Endothelial cell of umbilical vein (primary cell): ENCODE results near the gene ATAD2B. TPM values are rescaled to one million over a fixed set of nuclear protein-coding genes. Genes with fewer than 3 reads are reported as not detected.
A peak's percentile ranks its signal among the peaks of the same experiment; 100 is the strongest.

ENCODE experiments used
- BruUV-seq: library from RNA; stranded (reverse); fragments of 400-500 nt; replicated peaks from 2 replicates; lab custom pipeline; 2021; lab: Mats Ljungman, UMichigan
- CTCF ChIA-PET: fragments of 300-600, 350-600 bp; sonication (Branson Sonifier 250); formaldehyde crosslinking; loops from one replicate; lab custom pipeline; 2021; ENCODE audit warnings: antibody characterized with exemption, inconsistent platforms; lab: Charles Lee
- POLR2A ChIA-PET: fragments of 300-600, 350-600 bp; sonication (Branson Sonifier 250); formaldehyde crosslinking; loops from one replicate; lab custom pipeline; 2021; ENCODE audit warnings: antibody characterized with exemption, inconsistent platforms; lab: Charles Lee
- DNase-seq: peaks from one replicate; pipeline ENCODE4 v3.0.0-alpha.2; 2011; ENCODE audit warnings: low read depth, low spot score
- FAIRE-seq: peaks from 2 replicates; lab custom pipeline; 2011; peaks lifted over from hg19 to GRCh38; lab: Jason Lieb, UNC
- H2AFZ ChIP-seq: 2 replicates; pipeline ENCODE4 v1.6.0; 2012; ENCODE audit warnings: low read depth, low read length, control low read depth, inconsistent platforms
- H3K27ac ChIP-seq: 2 replicates; pipeline ENCODE4 v1.5.1; 2011; ENCODE audit warnings: low read depth, mild to moderate bottlenecking, control low read depth, low read length, moderate library complexity; ENCODE audit not compliant: insufficient read depth
- H3K27me3 ChIP-seq, 2 experiments: 2 replicates each; pipeline versions ENCODE4 v1.6.0 to v1.6.1; 2011; ENCODE audit warnings: low read length in 2 of 2, mixed read lengths in 1 of 2; ENCODE audit not compliant: control insufficient read depth in 2 of 2, insufficient read depth in 2 of 2
- H3K36me3 ChIP-seq, 2 experiments: 2 replicates in 1 of 2; 3 replicates in 1 of 2; pipeline ENCODE4 v1.5.1; 2011; ENCODE audit warnings: low read length in 2 of 2, mild to moderate bottlenecking in 1 of 2, moderate library complexity in 1 of 2; ENCODE audit not compliant: control insufficient read depth in 2 of 2, insufficient read depth in 2 of 2; ENCODE audit errors: extremely low read depth in 1 of 2
- H3K4me1 ChIP-seq: 3 replicates; pipeline ENCODE4 v1.5.1; 2011; ENCODE audit warnings: mild to moderate bottlenecking, low read length; ENCODE audit not compliant: control insufficient read depth, insufficient read depth; ENCODE audit errors: extremely low read depth
- H3K4me2 ChIP-seq: 2 replicates; pipeline ENCODE4 v1.6.1; 2011; ENCODE audit warnings: low read length, control low read depth, mixed read lengths; ENCODE audit not compliant: insufficient read depth
- H3K4me3 ChIP-seq, 3 experiments: fragments of 200-600 bp in 1 of 3; sonication (generic), shearing (Covaris generic) in 1 of 3; replicated peaks in 1 of 3; 2 replicates each; pipeline ENCODE4 v1.5.1; 2011 to 2016; ENCODE audit warnings: control low read depth in 3 of 3, low read length in 3 of 3, mild to moderate bottlenecking in 2 of 3, inconsistent platforms in 1 of 3, low read depth in 1 of 3, moderate library complexity in 1 of 3; ENCODE audit not compliant: insufficient read depth in 1 of 3
- H3K79me2 ChIP-seq: 2 replicates; pipeline ENCODE4 v1.6.0; 2012; ENCODE audit warnings: low read length, inconsistent platforms; ENCODE audit not compliant: control insufficient read depth, insufficient read depth
- H3K9ac ChIP-seq: replicated peaks from 2 replicates; pipeline ENCODE3; 2011; ENCODE audit warnings: low read length, control low read depth; ENCODE audit not compliant: insufficient read depth; ENCODE audit errors: extremely low read depth
- H3K9me1 ChIP-seq: replicated peaks from 3 replicates; pipeline ENCODE4 v1.6.0; 2011; ENCODE audit warnings: mild to moderate bottlenecking, low read length; ENCODE audit not compliant: control insufficient read depth, insufficient read depth; ENCODE audit errors: extremely low read depth
- H3K9me3 ChIP-seq: replicated peaks from 2 replicates; pipeline ENCODE4 v1.5.1; 2012; ENCODE audit warnings: low read length, inconsistent platforms; ENCODE audit not compliant: control insufficient read depth, insufficient read depth
- H4K20me1 ChIP-seq: replicated peaks from 2 replicates; pipeline ENCODE3; 2011; ENCODE audit warnings: mild to moderate bottlenecking, low read length; ENCODE audit not compliant: control insufficient read depth, insufficient read depth; ENCODE audit errors: extremely low read depth
- CTCF ChIP-seq, 2 donors: IDR thresholded peaks; 1 replicate in 1 of 2; 2 replicates in 1 of 2; pipeline ENCODE4 v1.5.1; 2011; ENCODE audit warnings: low read length in 2 of 2, mild to moderate bottlenecking in 2 of 2, moderate library complexity in 2 of 2, control low read depth in 1 of 2, inconsistent platforms in 1 of 2, low read depth in 1 of 2; ENCODE audit not compliant: insufficient read depth in 1 of 2; ENCODE audit errors: extremely low read depth in 1 of 2
- MYC ChIP-seq: IDR thresholded peaks from one replicate; pipeline ENCODE4 v1.6.1; 2011; ENCODE audit warnings: mild to moderate bottlenecking, low read depth, low read length
- POLR2A ChIP-seq: IDR thresholded peaks from 2 replicates; pipeline ENCODE4 v1.6.1; 2012; ENCODE audit warnings: low read depth, mild to moderate bottlenecking, control low read depth, low read length
- dilution Hi-C: fragments of 300-500 bp; cut with MboI; formaldehyde crosslinking; loops from one replicate; pipeline ENCODE4 v1.15.0; 2019; ENCODE audit warnings: low sequenced_read_pairs; ENCODE audit not compliant: extremely low pct_ligation_motif_present
- intact Hi-C: fragments of 100-400 bp; cut with micrococcal nuclease; formaldehyde crosslinking; loops from one replicate; pipeline ENCODE4 v1.10.0; 2022
- polyA plus RNA-seq, 4 experiments: library from polyadenylated mRNA; depleted of rRNA in 3 of 4; stranded (reverse) in 3 of 4; unstranded in 1 of 4; fragments of >200 nt; gene quantifications; 2 replicates each; pipeline versions ENCODE4 v1.2.1 to v1.2.3, GENCODE V29; 2011 to 2012; ENCODE audit warnings: missing spikeins in 1 of 4
- total RNA-seq: library from RNA; stranded (reverse); gene quantifications from 2 replicates; pipeline ENCODE4 v1.2.3, GENCODE V29; 2021

Gene ATAD2B
- total and polyA plus RNA-seq, 2 donors (not counting 3 experiments of a cell fraction or from before 2014, with no cell fraction given), result 2.5 to 19.1 TPM

GRCh38 chr2:23824777-23825212 is 102.1 kb downstream of the ATAD2B start:
- Histone ChIP-seq H2AFZ (no peak overlapping the region), H3K27ac (no peak overlapping the region), H4K20me1 (no peaks in the 10 kb centered on the region), H3K9ac (no peak overlapping the region), H3K36me3 (peaks cover 0 to 3% of the 10 kb centered on the region in 2 experiments), H3K27me3 (no peaks in the 10 kb centered on the region), H3K9me1 (no peaks in the 10 kb centered on the region), H3K4me1 (no peaks in the 10 kb centered on the region), H3K79me2 (no peaks in the 10 kb centered on the region), H3K9me3 (no peaks in the 10 kb centered on the region), H3K4me2 (no peak overlapping the region), H3K4me3 (no peak overlapping the region)
- intact Hi-C loops, result loop anchor here (1.0 to 2.0 kb wide), 4 partner anchors 103 to 340 kb away; partner anchors contain the start of genes ATAD2B and TP53I3
- CTCF ChIA-PET, result interaction anchor here (0.6 to 2.7 kb wide), 63 partner anchors 8 to 553 kb away, joined by 3 to 65 read pairs (median 4); partner anchors contain the start of genes ATAD2B, FKBP1B, SF3B6 and TP53I3
- BruUV-seq, result no TSS peak
- FAIRE-seq (peak; percentile 88), DNase-seq (peak; percentile 78)
- POLR2A ChIA-PET, result interaction anchor here (0.7 to 1.0 kb wide), 3 partner anchors 71 to 259 kb away, joined by 3 to 5 read pairs (median 3); partner anchors contain the start of gene WDCP
- TF ChIP-seq POLR2A, result no peak
- peak; percentile 51 to 57 for TF ChIP-seq CTCF (IDR thresholded peaks at IDR 0.05; ENCODE audit: extremely low read depth in 1 of 2, insufficient read depth in 1 of 2, low read depth in 1 of 2, low read length in 2 of 2)
- dilution Hi-C loops, result no loop called here

- Histone ChIP-seq H3K4me1 (no peaks in the 10 kb centered on the region), H3K9me1 (no peaks in the 10 kb centered on the region), H4K20me1 (no peaks in the 10 kb centered on the region), H3K27ac (no peak overlapping the region), H3K4me3 (no peak overlapping the region), H3K79me2 (no peaks in the 10 kb centered on the region), H3K9me3 (no peaks in the 10 kb centered on the region), H3K36me3 (peaks cover 0 to 3% of the 10 kb centered on the region in 2 experiments), H3K9ac (no peak overlapping the region), H3K27me3 (no peaks in the 10 kb centered on the region), H3K4me2 (no peak overlapping the region), H2AFZ (no peak overlapping the region)
- CTCF ChIA-PET, result interaction anchor here (0.9 to 2.7 kb wide), 22 partner anchors 7 to 560 kb away, joined by 3 to 65 read pairs (median 8); partner anchors contain the start of genes ATAD2B and TP53I3
- intact Hi-C loops (loop anchor here (1.0 to 2.0 kb wide), 3 partner anchors 103 to 260 kb away; partner anchors contain the start of genes ATAD2B and TP53I3), dilution Hi-C loops (no loop called here)
- DNase-seq (no peak), FAIRE-seq (no peak)
- TF ChIP-seq MYC, result no peak
- POLR2A ChIA-PET, result no interaction called here
- BruUV-seq, result no TSS peak
Measured at GRCh38 chr2:23823863-23824262, 103.1 kb downstream of the ATAD2B start.
